Heart left ventricle (tissue), 16 donors: ENCODE measurements around the gene TMEM165. TPM values are rescaled to one million over a fixed set of nuclear protein-coding genes. Genes with fewer than 3 reads are reported as not detected.

ENCODE experiments used
- ATAC-seq, 4 donors: fragments of 200-7000 bp; cut with Tn5 transposase; one replicate each; pipeline ENCODE4 v1.9.1; 2020 to 2022; ENCODE audit warnings: moderate library complexity in 4 of 4, mild to moderate bottlenecking in 3 of 4, moderate number of reproducible peaks in 1 of 4
- DNase-seq, 5 donors: peaks; one replicate each; pipeline ENCODE4 v3.0.0-alpha.2; 2020
- H3K27ac ChIP-seq, 12 donors: fragments of 200-600 bp; sonication (generic) in 4 of 12; one replicate each; pipeline versions ENCODE4 v1.5.0 to v1.8.0; 2016 to 2022; ENCODE audit warnings: mild to moderate bottlenecking in 2 of 12
- H3K27me3 ChIP-seq, 9 donors: fragments of 200-600 bp; sonication (generic) in 2 of 9; one replicate each; pipeline versions ENCODE4 v1.5.1 to v1.8.0; 2016 to 2022; ENCODE audit warnings: mild to moderate bottlenecking in 3 of 9
- H3K36me3 ChIP-seq, 9 donors: fragments of 200-600 bp; sonication (generic) in 2 of 9; one replicate each; pipeline versions ENCODE4 v1.5.0 to v1.8.0; 2018 to 2022; ENCODE audit warnings: mild to moderate bottlenecking in 2 of 9
- H3K4me1 ChIP-seq, 12 donors: fragments of 200-600 bp; sonication (generic) in 4 of 12; one replicate each; pipeline versions ENCODE4 v1.5.0 to v1.8.0; 2016 to 2022; ENCODE audit warnings: mild to moderate bottlenecking in 3 of 12
- H3K4me3 ChIP-seq, 12 donors: fragments of 200-600 bp; sonication (generic) in 4 of 12; one replicate each; pipeline versions ENCODE4 v1.5.0 to v1.8.0; 2017 to 2022; ENCODE audit warnings: mild to moderate bottlenecking in 9 of 12, moderate library complexity in 4 of 12
- H3K9me3 ChIP-seq, 12 donors: fragments of 200-600 bp; sonication (generic) in 4 of 12; one replicate each; pipeline versions ENCODE4 v1.5.0 to v1.8.0; 2016 to 2022; ENCODE audit warnings: mild to moderate bottlenecking in 1 of 12
- CTCF ChIP-seq, 12 donors: fragments of 200-600 bp; sonication (generic) in 4 of 12; IDR thresholded peaks; one replicate each; pipeline versions ENCODE4 v1.5.0 to v1.8.0; 2018 to 2022; ENCODE audit warnings: antibody characterized with exemption in 12 of 12, mild to moderate bottlenecking in 5 of 12
- POLR2A ChIP-seq, 2 donors: fragments of 450-650 bp; IDR thresholded peaks; one replicate each; pipeline ENCODE4 v1.6.1; 2017; ENCODE audit warnings: antibody characterized with exemption in 2 of 2, mild to moderate bottlenecking in 2 of 2, moderate library complexity in 2 of 2
- WGBS, 4 donors: extraction: QIAGEN DNeasy Blood & Tissue Kit in 2 of 4; methylation state at CpG; one replicate each; pipeline versions ENCODE4 v1.1.5 to v1.1.7; 2013 to 2018; 5-methylcytosine and 5-hydroxymethylcytosine counted together
- intact Hi-C, 10 donors: fragments of 100-400 bp; cut with DNase I; formaldehyde crosslinking; loops; one replicate each; pipeline versions ENCODE4 v1.11.1 to v1.14.2; 2022
- polyA plus RNA-seq, 2 donors: library from polyadenylated mRNA; stranded (reverse); fragments of 200-250 nt; gene quantifications; one replicate each; pipeline ENCODE4 v1.2.3, GENCODE V29; 2013
- total RNA-seq, 9 donors: library from RNA; depleted of rRNA in 2 of 9; stranded (reverse); fragments of >200 nt in 2 of 9; fragmentation: NEBNext Ultra II Directional in 3 of 9; extraction: Animal tissue kit (Norgen Biotek cat#: 25700) in 3 of 9; gene quantifications; one replicate each; pipeline versions ENCODE4 v1.1.0 to v1.2.4, GENCODE V29; 2016 to 2023
- donor health status: ischemic (EF 13 %, LVEDD 7.1; RV severe dilation, severe dysfunction).
- donor health status: healthy with polysubstance abuse.
- donor health status: DM: no; HTN: yes; CAD: no.
- donor health status: DM: no; HTN: no; CAD: no.
- donor health status: ischemic (EF 25% LVEDD 6.9; RV normal size, moderate dysfunction).
- donor health status: ischemic (EF 25% LVEDD 5.7; RV mildly dilated, moderate dysfunction).
- donor health status: healthy.
- donor health status: DM: yes; HTN: yes; CAD: no.
- donor health status: ischemic (EF 35%, LVEDD 5.7; RV mildly dilated, moderate dysfunction).
- donor health status: nonischemic (EF 11% LVEDD 7.7; RV severe dilation, severe dysfunction).
- donor health status: DM: yes; HTN: yes; CAD: no.
- donor health status: PGD.
- donor health status: ischemic (EF 29% LVEDD 5.4; RV normal size, mild dysfunction).
- donor health status: nonischemic (EF 23%, LVEDD 6.1; RV moderate dilation, normal function).

TMEM165 gene
- total and polyA plus RNA-seq, 11 donors, result 28.2 to 78.7 (median 53.9) TPM

GRCh38 chr4:55393461-55394320, 2.1 kb upstream of the TMEM165 start:
- intact Hi-C loops, result loop anchor here in 4 of 10 donors (2.0 to 10.0 kb wide), 3 partner anchors 47 to 151 kb away; partner anchors contain the start of genes SRD5A3 (in 3 of the 4) and CLOCK (in 1 of the 4)
- TF ChIP-seq POLR2A (IDR thresholded peaks at IDR 0.05) (no peak), CTCF (IDR thresholded peaks at IDR 0.05) (no peak)
- Histone ChIP-seq H3K36me3 (peaks cover 0 to 6% (median 0%) of the 10 kb centered on the region in 9 donors), H3K27ac (no peak overlapping the region), H3K4me3 (no peak overlapping the region), H3K27me3 (no peaks in the 10 kb centered on the region), H3K4me1 (peaks cover 0 to 25% (median 20%) of the 10 kb centered on the region in 12 donors), H3K9me3 (no peaks in the 10 kb centered on the region)
- DNase-seq (no peak), ATAC-seq (no peak)
- WGBS, 4 donors, result 86 to 90% (median 88%) methylated on average over 4 of the region's 4 CpGs

GRCh38 chr4:55395218-55395528, 584 bp upstream of the TMEM165 start:
- no peaks in the 10 kb centered on the region for H3K27me3 ChIP-seq
- H3K36me3 ChIP-seq, result peaks cover 0 to 12% (median 0%) of the 10 kb centered on the region in 9 donors
- no peak for DNase-seq
- peaks cover 0 to 38% (median 31%) of the 10 kb centered on the region in 12 donors for H3K4me1 ChIP-seq
- TF ChIP-seq POLR2A (IDR thresholded peaks at IDR 0.05), result no peak
- TF ChIP-seq CTCF (IDR thresholded peaks at IDR 0.05), result peak in 2 of 12 donors; percentile 17 to 30
- peak overlapping the region; percentile 96 to 100 (median 98) for H3K27ac ChIP-seq
- intact Hi-C loops, result loop anchor here in 8 of 10 donors (1.0 to 10.0 kb wide), 8 partner anchors 48 to 613 kb away; partner anchors contain the start of genes SRD5A3 (in 8 of the 8) and CLOCK (in 3 of the 8)
- 0 to 1% (median 1%) methylated on average over 4 of the region's 4 CpGs for WGBS, 4 donors
- peak overlapping the region; percentile 63 to 100 (median 94) for H3K4me3 ChIP-seq
- no peak for ATAC-seq
- no peaks in the 10 kb centered on the region for H3K9me3 ChIP-seq

GRCh38 chr4:55396308-55397125, 760 bp downstream of the TMEM165 start:
- H3K4me1 ChIP-seq, result peaks cover 0 to 50% (median 35%) of the 10 kb centered on the region in 12 donors
- ATAC-seq (peak; percentile 12 to 67 (median 56)), DNase-seq (peak; percentile 63 to 83 (median 68))
- intact Hi-C loops, result loop anchor here in 9 of 10 donors (2.0 to 10.0 kb wide), 7 partner anchors 49 to 614 kb away; partner anchors contain the start of genes SRD5A3 (in 7 of the 9) and CLOCK (in 3 of the 9)
- H3K36me3 ChIP-seq, result peaks cover 0 to 25% (median 2%) of the 10 kb centered on the region in 9 donors
- WGBS, 4 donors, result 0 to 1% (median 0%) methylated on average over 37 to 41 of the region's 41 CpGs
- peak overlapping the region; percentile 96 to 100 (median 98) for H3K27ac ChIP-seq
- H3K4me3 ChIP-seq, result peak overlapping the region; percentile 63 to 100 (median 94)
- H3K27me3 ChIP-seq, result no peaks in the 10 kb centered on the region
- TF ChIP-seq POLR2A (IDR thresholded peaks at IDR 0.05), result no peak
- TF ChIP-seq CTCF (IDR thresholded peaks at IDR 0.05), result no peak
- no peaks in the 10 kb centered on the region for H3K9me3 ChIP-seq
